GM19324 (cell line): ENCODE measurements around the gene TMEM187.

Source experiments
- ATAC-seq: cut with Tn5 transposase; IDR thresholded peaks from one replicate; pipeline ENCODE4 v1.9.1; 2021; ENCODE audit warnings: mild to moderate bottlenecking, moderate library complexity; ENCODE audit not compliant: unreplicated experiment, low FRiP score

TMEM187 gene

DNA sequence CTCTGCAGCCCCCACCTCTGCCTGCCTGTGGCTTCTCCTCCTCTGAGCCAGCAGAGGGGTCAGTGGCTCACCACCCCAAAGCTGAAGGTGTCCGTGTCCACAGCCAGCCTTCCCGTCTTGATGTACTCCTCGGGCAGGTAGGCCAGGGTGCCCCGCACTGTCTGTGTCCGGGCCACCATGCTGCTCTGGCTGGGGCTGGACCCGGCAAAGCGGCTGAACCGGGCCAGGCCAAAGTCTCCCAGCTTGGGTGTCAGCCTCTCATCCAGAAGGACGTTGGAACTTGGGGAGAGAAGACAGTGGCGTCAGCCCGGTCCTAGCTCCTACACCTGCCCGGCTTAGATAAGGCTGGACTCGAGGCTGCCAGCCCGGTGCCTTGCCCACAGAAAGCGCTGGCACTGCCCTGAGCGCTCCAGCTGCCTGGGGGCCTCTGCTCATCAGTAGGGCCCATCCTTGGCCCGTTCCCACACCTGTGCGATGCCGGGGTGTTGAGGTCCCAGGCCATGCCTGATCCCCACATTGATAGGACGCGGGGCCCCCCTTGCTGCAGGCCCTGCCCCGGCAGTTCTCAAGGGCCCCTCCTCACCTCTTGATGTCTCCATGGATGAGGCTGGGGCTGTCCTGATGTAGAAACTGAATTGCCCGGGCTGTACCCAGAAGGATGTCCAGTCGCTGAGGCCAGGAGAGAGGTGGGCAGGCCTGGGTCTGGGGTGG is 44.0 kb downstream of the TMEM187 start:
- ATAC-seq = no peak

- ATAC-seq = no peak
Measured at GRCh38 chrX:154017766-154018517, 45.4 kb downstream of the TMEM187 start.

GRCh38 chrX:154018518-154019060 is 46.0 kb downstream of the TMEM187 start:
- ATAC-seq = no peak

- no peak for ATAC-seq
Measured at GRCh38 chrX:154019061-154019621, 46.6 kb downstream of the TMEM187 start.

- peak; percentile 63 for ATAC-seq
Measured at GRCh38 chrX:154019633-154020528, 47.3 kb downstream of the TMEM187 start, which contains the start of gene IRAK1. IRAK1 (minus strand) TSS chrX:154019902; CDS start chrX:154019812, 90 bp downstream.

DNA sequence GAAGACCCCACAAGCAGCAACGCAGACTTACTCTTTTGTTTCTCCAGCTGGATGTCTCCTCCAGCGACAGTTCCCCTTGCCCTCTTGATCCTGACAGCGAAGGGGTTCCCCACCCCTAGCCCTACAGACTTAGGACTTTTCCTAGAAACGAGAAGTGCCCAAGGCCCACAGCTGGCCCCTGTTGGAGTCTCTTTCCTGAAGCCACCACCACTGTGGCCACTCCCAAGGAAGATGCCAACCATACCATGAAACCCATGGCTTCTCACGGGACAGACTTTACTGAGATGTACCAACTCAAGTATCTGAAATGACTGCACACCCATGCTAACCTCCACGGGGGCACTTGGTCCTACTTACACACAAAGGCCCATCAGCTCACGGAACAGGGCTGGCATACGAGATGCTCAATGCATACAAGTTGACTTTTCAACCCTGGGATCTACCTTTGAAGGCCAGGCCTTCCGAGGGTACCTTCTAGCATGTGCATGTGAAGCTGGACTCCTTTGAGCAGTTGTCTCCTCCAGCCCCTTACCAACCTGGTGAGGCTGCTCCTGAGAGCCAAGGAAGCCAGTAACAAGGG is 48.1 kb downstream of the TMEM187 start:
- ATAC-seq = no peak

DNA sequence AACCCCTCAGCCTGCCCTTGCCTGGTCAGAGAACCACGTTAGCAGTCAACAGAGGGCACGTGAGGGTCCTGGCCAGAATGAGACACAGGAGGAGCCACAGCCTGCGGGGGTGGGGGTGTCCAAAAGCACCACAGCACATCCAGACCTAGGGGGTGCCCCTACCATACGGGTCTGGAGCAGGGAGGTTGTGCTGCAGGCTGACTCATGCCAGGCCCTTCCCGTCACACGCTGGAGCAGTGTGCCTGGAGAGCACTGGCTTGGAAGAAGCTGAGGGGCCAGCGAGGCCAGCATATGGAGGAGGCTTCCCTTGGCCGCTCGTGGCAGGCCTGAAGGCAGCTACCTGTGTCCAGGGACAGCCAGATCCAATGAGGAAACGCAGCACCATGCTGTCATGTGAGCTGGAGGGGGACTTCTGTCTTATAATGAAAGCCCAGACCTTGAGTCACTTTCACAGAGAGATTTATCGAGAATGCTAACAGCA is 48.6 kb downstream of the TMEM187 start:
- no peak for ATAC-seq

GRCh38 chrX:154022108-154022507 is 49.6 kb downstream of the TMEM187 start:
- ATAC-seq = no peak

GRCh38 chrX:154023276-154024000 is 50.9 kb downstream of the TMEM187 start:
- ATAC-seq = no peak

DNA sequence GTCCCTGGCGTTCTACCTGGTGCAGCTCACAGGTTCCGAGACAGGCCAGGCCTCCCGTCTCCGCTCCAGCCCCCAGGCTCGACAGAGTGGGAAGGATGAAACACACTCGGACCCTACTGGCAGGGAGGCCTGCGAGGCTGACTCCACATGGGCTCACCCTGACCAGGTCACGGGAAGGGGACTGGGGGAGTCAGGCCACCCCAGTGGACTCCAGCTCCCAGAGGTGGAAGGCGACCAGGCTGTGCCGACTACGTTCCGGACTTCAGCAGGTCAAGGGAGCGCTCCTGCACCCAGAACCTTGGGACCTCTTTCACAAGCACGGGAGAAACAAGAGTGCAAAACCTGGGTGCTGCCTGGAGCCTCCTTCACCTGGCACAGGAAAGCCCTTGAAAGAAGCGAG is 51.7 kb downstream of the TMEM187 start:
- no peak for ATAC-seq

DNA sequence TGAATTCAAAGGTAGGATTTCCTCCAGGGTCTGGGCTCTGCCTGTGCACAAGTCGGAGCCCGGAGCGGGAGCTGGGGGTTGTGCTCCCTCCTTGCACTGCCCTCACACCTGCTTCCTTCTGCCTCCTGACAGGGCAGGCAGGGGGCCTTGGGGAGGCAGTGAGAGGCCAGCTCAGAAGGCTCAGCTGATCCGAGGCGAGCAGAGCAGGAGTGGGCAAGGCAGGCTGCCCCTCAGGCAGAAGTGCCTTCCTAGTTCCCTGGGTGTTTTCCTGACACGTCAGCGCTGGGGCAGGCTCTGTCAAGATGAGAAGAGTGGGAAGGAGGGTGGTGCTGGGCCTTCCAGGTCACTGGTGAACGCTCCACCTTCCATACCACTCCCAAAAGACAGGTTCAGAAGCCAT is 52.7 kb downstream of the TMEM187 start:
- no peak for ATAC-seq

DNA sequence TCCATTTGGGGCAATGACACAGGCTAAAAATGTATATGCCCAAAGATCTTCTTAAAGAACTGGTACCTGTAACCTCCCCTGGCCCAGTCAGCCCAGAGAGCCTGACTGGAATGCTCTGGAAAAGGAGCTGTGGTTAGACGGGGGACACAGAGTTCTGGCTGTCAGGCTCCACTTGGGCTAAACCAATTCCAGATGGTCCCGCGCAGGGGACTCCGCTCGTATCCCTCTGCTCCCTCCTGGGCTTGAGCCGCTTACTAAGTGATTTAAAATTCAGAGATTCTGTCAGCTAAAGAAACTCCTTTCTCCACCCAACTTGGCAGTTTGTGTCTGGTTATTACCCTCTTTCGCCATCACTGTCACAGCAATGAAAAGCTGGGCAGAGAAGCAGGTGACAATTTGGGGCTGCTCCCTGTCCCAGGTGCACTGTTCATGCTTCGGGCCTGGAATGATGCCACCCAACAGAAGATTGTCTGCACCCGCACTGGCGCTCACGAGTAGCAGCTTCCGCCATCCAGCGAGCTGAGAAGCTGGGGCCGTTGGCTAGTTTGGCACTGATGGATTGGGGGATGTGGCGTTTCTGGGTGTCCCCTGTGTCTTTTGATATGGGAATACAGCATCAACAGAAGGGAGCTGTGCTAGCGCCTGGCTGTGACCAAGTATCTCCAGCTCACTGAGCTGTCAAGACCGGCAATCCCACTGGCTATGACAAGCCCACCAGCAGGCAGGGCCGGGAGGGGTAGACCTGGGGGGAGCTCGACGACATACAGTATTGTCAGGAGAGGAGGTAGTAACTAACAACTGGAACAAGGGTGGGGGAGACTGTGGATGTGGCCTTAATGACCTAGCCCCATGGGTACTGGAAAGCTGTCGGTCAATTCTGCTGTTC is 53.8 kb downstream of the TMEM187 start:
- no peak for ATAC-seq

DNA sequence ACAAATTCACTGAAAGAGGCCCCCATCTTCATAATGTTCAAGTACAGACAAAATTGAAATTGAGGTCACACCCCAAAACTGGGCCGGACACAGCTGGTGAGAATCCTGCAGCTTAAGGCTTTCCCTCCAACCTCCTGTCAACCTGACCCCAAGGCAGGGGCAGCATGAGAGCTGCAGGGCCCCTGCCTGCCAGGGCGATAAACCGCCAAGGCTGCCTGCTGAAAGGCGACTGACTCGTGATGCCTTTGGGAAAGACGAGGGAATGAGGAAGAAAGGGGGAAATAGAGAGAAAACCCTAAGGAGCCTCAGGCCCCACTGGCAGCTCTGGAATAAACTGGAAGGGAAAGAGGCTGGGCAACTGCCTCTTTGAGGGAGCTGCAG is 54.5 kb downstream of the TMEM187 start:
- ATAC-seq = no peak

DNA sequence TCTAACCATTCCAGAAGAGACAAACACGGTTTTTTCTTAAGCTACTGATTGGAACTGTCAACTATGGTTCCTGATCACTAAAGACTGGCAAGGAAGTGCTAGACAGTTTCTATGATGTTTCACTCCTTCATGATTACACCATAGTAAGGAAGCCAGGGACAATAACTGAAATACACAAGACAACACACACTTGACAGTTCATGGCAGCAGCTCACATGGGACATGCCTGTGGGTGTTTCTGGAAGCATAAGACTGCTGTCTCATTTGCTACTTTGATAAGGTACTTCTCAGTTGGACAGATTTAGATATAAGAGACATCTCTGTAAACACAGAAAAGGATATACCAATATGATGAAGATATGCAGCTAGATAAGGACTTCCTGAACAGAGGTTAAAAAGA is 55.4 kb downstream of the TMEM187 start:
- ATAC-seq = no peak

DNA sequence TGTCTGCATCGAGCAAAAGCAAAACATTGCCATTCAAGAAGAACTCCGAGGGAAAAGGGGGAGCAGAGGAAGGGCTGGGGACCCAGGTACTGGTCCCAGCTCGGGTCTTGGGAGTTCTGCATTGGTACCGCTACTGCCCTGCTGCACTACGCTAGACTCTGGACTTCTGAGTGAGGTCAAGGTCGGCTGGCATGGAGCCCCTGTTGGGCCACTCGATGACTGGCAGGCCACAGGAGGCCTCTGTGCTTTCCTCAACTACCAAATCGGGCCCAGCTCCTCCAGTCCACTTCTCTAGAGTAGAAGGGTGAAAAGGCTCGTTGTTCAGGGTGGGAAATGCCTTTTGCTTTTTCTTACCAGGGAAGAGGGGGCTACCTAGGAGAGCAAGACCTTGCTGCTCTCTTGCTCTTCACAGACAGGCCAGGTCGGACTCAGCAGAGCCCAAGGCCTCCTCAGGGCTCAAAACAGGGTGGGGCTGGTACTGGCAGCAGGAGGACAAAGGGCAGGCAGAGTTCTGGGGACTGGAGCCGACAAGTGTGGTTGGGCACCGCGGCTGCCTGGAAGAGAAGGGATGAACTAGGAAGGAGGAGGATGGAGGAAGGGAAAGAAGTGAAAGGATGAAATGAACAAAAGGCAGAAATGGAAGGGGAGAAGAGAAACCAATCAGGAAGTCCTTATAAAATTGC is 56.1 kb downstream of the TMEM187 start:
- no peak for ATAC-seq

- ATAC-seq = no peak
Measured at GRCh38 chrX:154029439-154029838, 56.9 kb downstream of the TMEM187 start.

- no peak for ATAC-seq
Measured at GRCh38 chrX:154030266-154030665, 57.7 kb downstream of the TMEM187 start.
